ENCODE data around the gene KSR1. TPM values are rescaled to one million over a fixed set of nuclear protein-coding genes. Genes with fewer than 3 reads are reported as not detected.

KSR1 gene
- total and polyA plus RNA-seq, 10 of the 15 experiments (the other 5 are each of a cell fraction or from before 2014, with no cell fraction given) = 0.97 to 66.6 (median 22.9) TPM

DNA sequence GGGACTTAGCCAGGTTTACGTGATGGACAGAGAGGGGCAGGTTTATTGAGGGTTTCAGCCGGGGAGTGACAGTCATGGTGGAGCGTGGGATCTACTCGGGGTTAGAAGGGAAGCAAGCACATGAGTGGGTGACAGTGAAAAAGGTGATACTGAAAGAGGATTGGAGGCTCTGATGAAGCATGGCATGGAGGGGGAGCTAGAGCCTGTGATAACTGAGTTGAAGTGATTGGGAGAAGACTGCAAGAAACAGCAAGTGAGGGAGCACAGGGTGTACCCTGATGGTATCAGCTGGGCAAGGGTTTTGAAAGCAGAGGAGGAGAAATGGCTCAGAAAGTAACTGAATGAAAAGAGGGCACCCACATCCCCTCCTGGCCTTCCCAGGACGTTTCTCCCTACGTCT is 6.7 kb upstream of the KSR1 start:
- no peak overlapping the region for H3K4me3 ChIP-seq
- ChIA-PET POLR2A (no interaction called here), SMC1A (ENCODE audit: uncharacterized antibody, unreplicated experiment) (interaction anchor here (1.7 kb wide), 1 partner anchor 150 kb away, joined by 6 read pairs; no protein-coding TSS in a partner anchor), CTCF (interaction anchor here (1.8 kb wide), 1 partner anchor 150 kb away, joined by 7 read pairs; no protein-coding TSS in a partner anchor), RAD21 (ENCODE audit: unreplicated experiment) (interaction anchor here (1.8 kb wide), 1 partner anchor 150 kb away, joined by 4 read pairs; no protein-coding TSS in a partner anchor)
- no peaks in the 10 kb centered on the region for H4K20me1 ChIP-seq (ENCODE audit: control insufficient read depth, insufficient read depth)
- H3K9me3 ChIP-seq (replicated peaks; ENCODE audit: control insufficient read depth, insufficient read depth, low read length) = no peaks in the 10 kb centered on the region
- no peak for DNase-seq (ENCODE audit: low read depth, low spot score)
- WGBS (ENCODE audit: insufficient coverage, insufficient replicate concordance, low lambda C conversion rate, missing lambda C conversion rate) = 73% methylated on average over 6 of the region's 6 CpGs
- no peak overlapping the region for H3K4me2 ChIP-seq (ENCODE audit: control insufficient read depth, insufficient read depth)
- no peak overlapping the region for H2AFZ ChIP-seq (ENCODE audit: control insufficient read depth, low read depth, low read length)
- no peaks in the 10 kb centered on the region for H3K36me3 ChIP-seq (ENCODE audit: control insufficient read depth in 2 of 2, insufficient read depth in 2 of 2, low read length in 1 of 2)
- no peak overlapping the region for H3K9ac ChIP-seq (ENCODE audit: control insufficient read depth, insufficient read depth, low read length)
- FAIRE-seq = no peak
- H3K27ac ChIP-seq (ENCODE audit: control insufficient read depth, insufficient read depth) = no peak overlapping the region
- no peak for ATAC-seq
- no peaks in the 10 kb centered on the region for H3K27me3 ChIP-seq (replicated peaks in 1 of 2; ENCODE audit: control insufficient read depth in 2 of 2, insufficient read depth in 2 of 2, low read length in 1 of 2)
- TF ChIP-seq, protein P1, sequence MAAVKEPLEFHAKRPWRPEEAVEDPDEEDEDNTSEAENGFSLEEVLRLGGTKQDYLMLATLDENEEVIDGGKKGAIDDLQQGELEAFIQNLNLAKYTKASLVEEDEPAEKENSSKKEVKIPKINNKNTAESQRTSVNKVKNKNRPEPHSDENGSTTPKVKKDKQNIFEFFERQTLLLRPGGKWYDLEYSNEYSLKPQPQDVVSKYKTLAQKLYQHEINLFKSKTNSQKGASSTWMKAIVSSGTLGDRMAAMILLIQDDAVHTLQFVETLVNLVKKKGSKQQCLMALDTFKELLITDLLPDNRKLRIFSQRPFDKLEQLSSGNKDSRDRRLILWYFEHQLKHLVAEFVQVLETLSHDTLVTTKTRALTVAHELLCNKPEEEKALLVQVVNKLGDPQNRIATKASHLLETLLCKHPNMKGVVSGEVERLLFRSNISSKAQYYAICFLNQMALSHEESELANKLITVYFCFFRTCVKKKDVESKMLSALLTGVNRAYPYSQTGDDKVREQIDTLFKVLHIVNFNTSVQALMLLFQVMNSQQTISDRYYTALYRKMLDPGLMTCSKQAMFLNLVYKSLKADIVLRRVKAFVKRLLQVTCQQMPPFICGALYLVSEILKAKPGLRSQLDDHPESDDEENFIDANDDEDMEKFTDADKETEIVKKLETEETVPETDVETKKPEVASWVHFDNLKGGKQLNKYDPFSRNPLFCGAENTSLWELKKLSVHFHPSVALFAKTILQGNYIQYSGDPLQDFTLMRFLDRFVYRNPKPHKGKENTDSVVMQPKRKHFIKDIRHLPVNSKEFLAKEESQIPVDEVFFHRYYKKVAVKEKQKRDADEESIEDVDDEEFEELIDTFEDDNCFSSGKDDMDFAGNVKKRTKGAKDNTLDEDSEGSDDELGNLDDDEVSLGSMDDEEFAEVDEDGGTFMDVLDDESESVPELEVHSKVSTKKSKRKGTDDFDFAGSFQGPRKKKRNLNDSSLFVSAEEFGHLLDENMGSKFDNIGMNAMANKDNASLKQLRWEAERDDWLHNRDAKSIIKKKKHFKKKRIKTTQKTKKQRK (IDR thresholded peaks at IDR 0.05; ENCODE audit: low read depth, low read length) = no peak
- no peak for TF ChIP-seq SIN3A (IDR thresholded peaks at IDR 0.05; ENCODE audit: low read depth, low read length)
- no peak for TF ChIP-seq BACH1 (IDR thresholded peaks at IDR 0.05; ENCODE audit: borderline replicate concordance)
- no peak for TF ChIP-seq NFIC (IDR thresholded peaks at IDR 0.05; ENCODE audit: low read depth, low read length)
- no peak for TF ChIP-seq PAX8 (IDR thresholded peaks at IDR 0.05)
- no peak for TF ChIP-seq CHD1 (IDR thresholded peaks at IDR 0.05; ENCODE audit: low read depth, low read length)
- TF ChIP-seq, protein P2, sequence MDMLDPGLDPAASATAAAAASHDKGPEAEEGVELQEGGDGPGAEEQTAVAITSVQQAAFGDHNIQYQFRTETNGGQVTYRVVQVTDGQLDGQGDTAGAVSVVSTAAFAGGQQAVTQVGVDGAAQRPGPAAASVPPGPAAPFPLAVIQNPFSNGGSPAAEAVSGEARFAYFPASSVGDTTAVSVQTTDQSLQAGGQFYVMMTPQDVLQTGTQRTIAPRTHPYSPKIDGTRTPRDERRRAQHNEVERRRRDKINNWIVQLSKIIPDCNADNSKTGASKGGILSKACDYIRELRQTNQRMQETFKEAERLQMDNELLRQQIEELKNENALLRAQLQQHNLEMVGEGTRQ (IDR thresholded peaks at IDR 0.05; ENCODE audit: borderline replicate concordance, low read depth, low read length) = no peak
- TF ChIP-seq, protein P3, sequence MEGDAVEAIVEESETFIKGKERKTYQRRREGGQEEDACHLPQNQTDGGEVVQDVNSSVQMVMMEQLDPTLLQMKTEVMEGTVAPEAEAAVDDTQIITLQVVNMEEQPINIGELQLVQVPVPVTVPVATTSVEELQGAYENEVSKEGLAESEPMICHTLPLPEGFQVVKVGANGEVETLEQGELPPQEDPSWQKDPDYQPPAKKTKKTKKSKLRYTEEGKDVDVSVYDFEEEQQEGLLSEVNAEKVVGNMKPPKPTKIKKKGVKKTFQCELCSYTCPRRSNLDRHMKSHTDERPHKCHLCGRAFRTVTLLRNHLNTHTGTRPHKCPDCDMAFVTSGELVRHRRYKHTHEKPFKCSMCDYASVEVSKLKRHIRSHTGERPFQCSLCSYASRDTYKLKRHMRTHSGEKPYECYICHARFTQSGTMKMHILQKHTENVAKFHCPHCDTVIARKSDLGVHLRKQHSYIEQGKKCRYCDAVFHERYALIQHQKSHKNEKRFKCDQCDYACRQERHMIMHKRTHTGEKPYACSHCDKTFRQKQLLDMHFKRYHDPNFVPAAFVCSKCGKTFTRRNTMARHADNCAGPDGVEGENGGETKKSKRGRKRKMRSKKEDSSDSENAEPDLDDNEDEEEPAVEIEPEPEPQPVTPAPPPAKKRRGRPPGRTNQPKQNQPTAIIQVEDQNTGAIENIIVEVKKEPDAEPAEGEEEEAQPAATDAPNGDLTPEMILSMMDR (IDR thresholded peaks at IDR 0.05 in 2 of 3, conservative IDR thresholded peaks at IDR 0.05 in 1 of 3; ENCODE audit: control insufficient read depth in 2 of 3, extremely low read depth in 1 of 3, insufficient read depth in 1 of 3, low read depth in 3 of 3, low read length in 3 of 3) = peak in 1 of 3 experiments; percentile 9; a peak in 1 of 6 replicates
- no peak for TF ChIP-seq IKZF2 (IDR thresholded peaks at IDR 0.05)
- 0 out of 2 replicates have a peak, but pooled peaks have one; percentile 6 for TF ChIP-seq RAD21 (IDR thresholded peaks at IDR 0.05; ENCODE audit: insufficient read depth, low read depth, low read length)
- TF ChIP-seq EZH2 (IDR thresholded peaks at IDR 0.05; ENCODE audit: borderline replicate concordance, control insufficient read depth, low read depth, low read length) = no peak
- TF ChIP-seq, protein P4, sequence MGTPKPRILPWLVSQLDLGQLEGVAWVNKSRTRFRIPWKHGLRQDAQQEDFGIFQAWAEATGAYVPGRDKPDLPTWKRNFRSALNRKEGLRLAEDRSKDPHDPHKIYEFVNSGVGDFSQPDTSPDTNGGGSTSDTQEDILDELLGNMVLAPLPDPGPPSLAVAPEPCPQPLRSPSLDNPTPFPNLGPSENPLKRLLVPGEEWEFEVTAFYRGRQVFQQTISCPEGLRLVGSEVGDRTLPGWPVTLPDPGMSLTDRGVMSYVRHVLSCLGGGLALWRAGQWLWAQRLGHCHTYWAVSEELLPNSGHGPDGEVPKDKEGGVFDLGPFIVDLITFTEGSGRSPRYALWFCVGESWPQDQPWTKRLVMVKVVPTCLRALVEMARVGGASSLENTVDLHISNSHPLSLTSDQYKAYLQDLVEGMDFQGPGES (IDR thresholded peaks at IDR 0.05) = no peak
- TF ChIP-seq NR2C1 (IDR thresholded peaks at IDR 0.05) = no peak
- TF ChIP-seq, protein P5, sequence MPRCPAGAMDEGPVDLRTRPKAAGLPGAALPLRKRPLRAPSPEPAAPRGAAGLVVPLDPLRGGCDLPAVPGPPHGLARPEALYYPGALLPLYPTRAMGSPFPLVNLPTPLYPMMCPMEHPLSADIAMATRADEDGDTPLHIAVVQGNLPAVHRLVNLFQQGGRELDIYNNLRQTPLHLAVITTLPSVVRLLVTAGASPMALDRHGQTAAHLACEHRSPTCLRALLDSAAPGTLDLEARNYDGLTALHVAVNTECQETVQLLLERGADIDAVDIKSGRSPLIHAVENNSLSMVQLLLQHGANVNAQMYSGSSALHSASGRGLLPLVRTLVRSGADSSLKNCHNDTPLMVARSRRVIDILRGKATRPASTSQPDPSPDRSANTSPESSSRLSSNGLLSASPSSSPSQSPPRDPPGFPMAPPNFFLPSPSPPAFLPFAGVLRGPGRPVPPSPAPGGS (IDR thresholded peaks at IDR 0.05; ENCODE audit: borderline replicate concordance, insufficient read depth, low read depth, low read length, poor library complexity, severe bottlenecking) = no peak
- in situ Hi-C loops (cut with MboI) = loop anchor here (10.0 kb wide), 1 partner anchor 435 kb away; no protein-coding TSS in a partner anchor
- intact Hi-C loops (cut with micrococcal nuclease; ENCODE audit: unreplicated experiment) = no loop called here
- no peaks in the 10 kb centered on the region for H3K4me1 ChIP-seq (ENCODE audit: control insufficient read depth, insufficient read depth, low read length)
- no TSS peak for BruUV-seq (replicated peaks)
- H3K79me2 ChIP-seq (ENCODE audit: control insufficient read depth, insufficient read depth, low read length) = no peaks in the 10 kb centered on the region

Data from GM12878 (cell line).